Embryonic facial prominence (tissue), 1 donor: Measurements from ENCODE around the gene NOG.

Source experiments
- DNase-seq: peaks from one replicate; pipeline ENCODE4 v3.0.0-alpha.2; 2016; ENCODE audit errors: extremely low spot score

NOG gene

GRCh38 chr17:56593646-56594319 is at the start of gene NOG:
Gene NOG, plus strand, starts transcription at chr17:56593699. Its CDS starts 525 bp downstream, at chr17:56594224.
- DNase-seq, result no peak

- no peak for DNase-seq
Observed at GRCh38 chr17:56545106-56545505, 48.4 kb upstream of the NOG start.

GRCh38 chr17:56545930-56546329 is 47.6 kb upstream of the NOG start:
- DNase-seq, result no peak

- no peak for DNase-seq
Observed at GRCh38 chr17:56548661-56549060, 44.8 kb upstream of the NOG start.

- DNase-seq, result no peak
Observed at GRCh38 chr17:56549501-56549900, 44.0 kb upstream of the NOG start.

- DNase-seq, result no peak
Observed at GRCh38 chr17:56557682-56558081, 35.8 kb upstream of the NOG start.

- no peak for DNase-seq
Observed at GRCh38 chr17:56558088-56558487, 35.4 kb upstream of the NOG start.

- no peak for DNase-seq
Observed at GRCh38 chr17:56570199-56570598, 23.3 kb upstream of the NOG start.

GRCh38 chr17:56571456-56571855 is 22.0 kb upstream of the NOG start:
- DNase-seq, result no peak

GRCh38 chr17:56577190-56577842 is 16.2 kb upstream of the NOG start:
- no peak for DNase-seq

- no peak for DNase-seq
Observed at GRCh38 chr17:56577843-56578204, 15.7 kb upstream of the NOG start.

- DNase-seq, result no peak
Observed at GRCh38 chr17:56581635-56582627, 11.6 kb upstream of the NOG start.

- no peak for DNase-seq
Observed at GRCh38 chr17:56583772-56584171, 9.7 kb upstream of the NOG start.

GRCh38 chr17:56587298-56587697 is 6.2 kb upstream of the NOG start:
- no peak for DNase-seq

- peak; percentile 42 for DNase-seq
Observed at GRCh38 chr17:56592487-56593085, 913 bp upstream of the NOG start.

- peak; percentile 65 for DNase-seq
Observed at GRCh38 chr17:56593086-56593645, 333 bp upstream of the NOG start.

- no peak for DNase-seq
Observed at GRCh38 chr17:56594320-56595107, 1.0 kb downstream of the NOG start.

- no peak for DNase-seq
Observed at GRCh38 chr17:56595108-56595418, 1.6 kb downstream of the NOG start.

GRCh38 chr17:56595831-56596690 is 2.6 kb downstream of the NOG start:
- DNase-seq, result no peak
